Omental fat pad (tissue), 4 donors: ENCODE results near the gene EPS8. TPM values are rescaled to one million over a fixed set of nuclear protein-coding genes. Genes with fewer than 3 reads are reported as not detected.
"Not testable (repeated sequence)": the region's sequence is repeated elsewhere in the genome, so short reads cannot be mapped to it uniquely, and the experiment has no call there.

Source experiments
- ATAC-seq: fragments of 150-250 bp; one replicate; pipeline ENCODE4 v1.9.1; 2016; ENCODE audit warnings: mild to moderate bottlenecking, moderate library complexity; ENCODE audit not compliant: low FRiP score
- DNase-seq: peaks from one replicate; pipeline ENCODE4 v3.0.0-alpha.2; 2019; ENCODE audit warnings: low spot score
- CTCF ChIP-seq, 3 donors: fragments of 450-650 bp; IDR thresholded peaks; one replicate each; pipeline ENCODE4 v1.5.1; 2016 to 2017; ENCODE audit warnings: antibody characterized with exemption in 3 of 3, mild to moderate bottlenecking in 3 of 3, moderate library complexity in 2 of 3
- total RNA-seq, 4 donors: library from RNA; depleted of rRNA; stranded (reverse); fragments of >200 nt; gene quantifications; one replicate each; pipeline ENCODE4 v1.1.0, GENCODE V29; 2016

EPS8 gene
- total RNA-seq, 4 donors from 2014 or later: 181 to 354 (median 226) TPM

DNA sequence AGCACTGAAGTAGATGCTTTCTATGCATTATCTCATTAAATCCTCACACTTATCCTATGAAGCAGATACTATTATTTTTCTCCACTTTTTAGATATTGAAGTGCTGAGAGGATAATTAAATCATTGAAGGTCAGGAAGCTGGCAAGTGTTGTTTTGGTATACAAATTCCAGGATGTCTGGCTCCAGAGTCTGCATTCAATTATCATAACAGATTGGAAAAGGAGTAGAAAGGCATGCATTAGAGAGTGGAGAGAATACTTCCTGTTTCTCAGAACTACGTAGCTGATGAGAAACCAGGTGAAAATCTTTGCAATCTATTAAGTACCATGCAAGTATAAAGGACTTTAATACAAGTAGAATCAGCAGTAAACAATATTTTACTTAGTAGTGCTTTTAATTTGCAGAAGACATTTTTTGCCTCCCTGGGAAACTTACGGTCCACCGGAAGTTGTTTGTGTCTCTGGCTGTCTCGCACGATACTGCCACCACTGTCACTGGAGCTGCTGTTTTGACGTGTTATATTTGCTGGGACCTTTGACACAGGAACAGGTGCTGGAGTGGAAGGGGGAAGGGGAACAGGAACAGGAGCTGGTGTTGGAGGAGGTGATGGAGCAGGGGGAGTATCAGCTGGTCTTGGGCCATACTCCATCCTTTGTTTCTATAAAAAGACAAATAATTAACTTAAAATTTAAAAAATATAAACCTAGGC, 158.0 kb downstream of the EPS8 start:
- TF ChIP-seq CTCF (IDR thresholded peaks at IDR 0.05): no peak
- no peak for DNase-seq
- no peak for ATAC-seq

- DNase-seq (no peak), ATAC-seq (no peak)
- TF ChIP-seq CTCF (IDR thresholded peaks at IDR 0.05): no peak
These were observed 159.4 kb downstream of the EPS8 start for GRCh38 chr12:15629761-15630160.

DNA sequence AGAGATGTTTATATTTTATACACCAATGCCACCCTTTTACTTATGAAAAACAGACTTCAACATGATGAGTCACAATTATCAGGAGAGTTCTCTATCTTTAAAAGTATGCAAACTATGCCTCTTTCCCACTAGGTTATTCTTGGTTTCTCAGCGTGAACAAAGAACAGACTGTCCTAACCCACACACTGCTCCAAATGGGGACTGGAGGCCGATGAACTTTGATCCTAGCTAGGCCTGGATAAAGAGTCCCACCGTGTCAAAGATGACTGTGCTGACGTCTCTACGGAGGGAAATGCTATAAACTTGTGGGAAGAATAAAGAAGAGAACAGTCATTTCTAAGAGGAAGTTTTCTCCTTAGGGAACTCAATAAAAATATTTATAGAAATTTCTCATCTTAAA, 160.1 kb downstream of the EPS8 start:
- peak; percentile 32 for DNase-seq
- TF ChIP-seq CTCF (IDR thresholded peaks at IDR 0.05): no peak
- peak; percentile 94 for ATAC-seq

DNA sequence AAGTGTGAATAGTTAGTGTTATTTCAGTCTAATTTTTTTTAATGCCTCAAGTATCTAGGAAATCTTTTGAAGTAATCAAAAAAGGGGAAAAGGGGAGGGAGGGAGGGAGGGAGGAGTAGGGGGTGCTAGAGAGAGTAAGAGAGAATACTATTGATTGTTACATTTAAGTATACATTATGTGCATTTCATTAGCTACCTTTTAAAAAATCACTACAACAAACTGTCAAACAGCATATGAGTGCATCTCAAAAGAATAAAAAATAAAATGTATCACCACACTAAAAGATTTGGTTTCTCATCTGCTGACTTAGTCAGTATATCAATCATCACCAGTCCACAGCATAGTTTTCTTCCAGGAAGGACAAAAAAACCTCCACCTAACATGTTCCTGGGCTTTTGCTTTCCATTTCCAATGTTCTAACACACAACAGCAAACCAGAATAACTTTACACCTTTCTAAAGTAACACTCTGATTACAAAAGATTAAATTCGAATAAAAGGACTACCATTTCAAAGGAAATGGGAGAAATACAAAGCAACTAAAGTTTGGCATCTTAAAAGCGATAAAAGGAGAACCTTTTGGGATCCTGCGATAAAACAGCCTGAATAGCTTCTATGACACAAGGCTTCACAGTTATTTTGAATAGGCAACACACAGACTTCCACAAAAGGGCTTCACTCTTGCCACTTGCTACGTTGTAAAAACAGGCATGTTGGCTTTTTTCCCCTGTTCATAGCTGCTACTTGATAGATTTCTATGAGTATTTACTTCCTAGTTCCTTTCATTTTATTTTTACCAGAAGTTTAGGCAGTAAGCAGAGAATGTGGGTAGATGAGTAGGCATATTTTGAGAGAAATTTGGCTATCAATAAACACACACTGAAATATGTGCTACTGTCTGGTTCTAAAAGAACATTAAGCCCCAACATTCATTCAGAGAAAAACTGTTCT, 160.9 kb downstream of the EPS8 start:
- DNase-seq (no peak), ATAC-seq (peak; percentile 34)
- no peak for TF ChIP-seq CTCF (IDR thresholded peaks at IDR 0.05)

- no peak for TF ChIP-seq CTCF (IDR thresholded peaks at IDR 0.05)
- DNase-seq: no peak
- ATAC-seq: no peak
These were observed 164.1 kb downstream of the EPS8 start for GRCh38 chr12:15625075-15625474.

- TF ChIP-seq CTCF (IDR thresholded peaks at IDR 0.05): no peak
- DNase-seq (no peak), ATAC-seq (no peak)
These were observed 168.2 kb downstream of the EPS8 start for GRCh38 chr12:15620741-15621539.

GRCh38 chr12:15616495-15616894, 172.7 kb downstream of the EPS8 start:
- ATAC-seq, DNase-seq: not testable (repeated sequence)
